K562 (cell line): Measurements from ENCODE around the gene VILL. TPM values are rescaled to one million over a fixed set of nuclear protein-coding genes. Genes with fewer than 3 reads are reported as not detected.

Experiments used
- ATAC-seq: fragments of 200-7000 bp; cut with Tn5 transposase; 3 replicates; pipeline ENCODE4 v1.9.1; 2020; ENCODE audit warnings: moderate library complexity
- BruUV-seq: library from RNA; stranded (reverse); fragments of 400-500 nt; replicated peaks from 2 replicates; lab custom pipeline; 2021; lab: Mats Ljungman, UMichigan
- CTCF ChIA-PET: fragments of 300-600 bp; formaldehyde crosslinking; extraction: SDS; loops from one replicate; lab custom pipeline; 2021; ENCODE audit warnings: low intra/inter-chr PET ratio; lab: Yijun Ruan, JAX
- POLR2A ChIA-PET: fragments of 300-600, 350-650 bp; sonication (Branson Sonifier 250); formaldehyde crosslinking; extraction: SDS; loops from one replicate; lab custom pipeline; 2021; ENCODE audit warnings: antibody characterized with exemption, inconsistent platforms; lab: Yijun Ruan, JAX
- DNase-seq, 4 experiments: peaks; one replicate each; pipeline versions ENCODE4 v3.0.0 to v3.0.0-alpha.2; 2011 to 2018; ENCODE audit warnings: low spot score in 3 of 4, mixed read lengths in 3 of 4; ENCODE audit errors: extremely low read depth in 1 of 4
- FAIRE-seq: peaks from 2 replicates; lab custom pipeline; 2011; peaks lifted over from hg19 to GRCh38; lab: Jason Lieb, UNC
- H2AFZ ChIP-seq: 2 replicates; pipeline ENCODE4 v1.6.0; 2011; ENCODE audit warnings: low read depth, low read length, control low read depth, inconsistent platforms
- H3K27ac ChIP-seq: fragments of 200-600 bp; 3 replicates; pipeline ENCODE4 v1.8.0; 2011; ENCODE audit warnings: low read depth, mild to moderate bottlenecking, control low read depth, inconsistent platforms, low read length, moderate library complexity, mixed read lengths; ENCODE audit errors: extremely low read depth
- H3K27me3 ChIP-seq, 2 experiments: fragments of 300-600 bp in 1 of 2; 2 replicates in 1 of 2; 3 replicates in 1 of 2; pipeline versions ENCODE4 v1.6.0 to v1.8.0; 2011; ENCODE audit warnings: inconsistent platforms in 2 of 2, low read length in 2 of 2, mild to moderate bottlenecking in 1 of 2, mixed read lengths in 1 of 2, moderate library complexity in 1 of 2; ENCODE audit not compliant: control insufficient read depth in 2 of 2, insufficient read depth in 2 of 2
- H3K36me3 ChIP-seq: fragments of 300-600 bp; 3 replicates; pipeline ENCODE4 v1.8.0; 2011; ENCODE audit warnings: mild to moderate bottlenecking, low read length, inconsistent platforms; ENCODE audit not compliant: control insufficient read depth, insufficient read depth
- H3K4me1 ChIP-seq, 2 experiments: fragments of 200-600 bp in 1 of 2; replicated peaks in 1 of 2; 2 replicates in 1 of 2; 3 replicates in 1 of 2; pipeline versions ENCODE4 v1.5.1 to v1.8.0; 2011; ENCODE audit warnings: inconsistent platforms in 2 of 2, low read length in 2 of 2, mild to moderate bottlenecking in 1 of 2, mixed read lengths in 1 of 2, moderate library complexity in 1 of 2; ENCODE audit not compliant: control insufficient read depth in 2 of 2, insufficient read depth in 2 of 2
- H3K4me2 ChIP-seq: 2 replicates; pipeline ENCODE4 v1.6.1; 2011; ENCODE audit warnings: low read length, control low read depth, inconsistent platforms, mixed read lengths; ENCODE audit not compliant: insufficient read depth
- H3K4me3 ChIP-seq: fragments of 200-600 bp; sonication (generic), shearing (Covaris generic); 2 replicates; pipeline ENCODE4 v1.5.1; 2016; ENCODE audit warnings: control low read depth, inconsistent platforms
- H3K79me2 ChIP-seq: fragments of 200-600 bp; 3 replicates; pipeline ENCODE4 v1.8.0; 2011; ENCODE audit warnings: low read length, inconsistent platforms; ENCODE audit not compliant: control insufficient read depth, insufficient read depth
- H3K9ac ChIP-seq, 2 experiments: 2 replicates each; pipeline versions ENCODE4 v1.6.0 to v1.6.1; 2011; ENCODE audit warnings: low read depth in 2 of 2, low read length in 2 of 2, control low read depth in 1 of 2, inconsistent platforms in 1 of 2, mild to moderate bottlenecking in 1 of 2, mixed read lengths in 1 of 2; ENCODE audit not compliant: insufficient read depth in 1 of 2
- H3K9me1 ChIP-seq: one replicate; pipeline ENCODE4 v1.6.0; 2011; ENCODE audit warnings: inconsistent platforms, mild to moderate bottlenecking, low read length, moderate library complexity; ENCODE audit not compliant: control insufficient read depth, insufficient read depth
- H3K9me3 ChIP-seq: replicated peaks from 2 replicates; pipeline ENCODE4 v1.5.1; 2011; ENCODE audit warnings: low read depth, low read length, inconsistent platforms; ENCODE audit not compliant: control insufficient read depth, insufficient read depth
- H4K20me1 ChIP-seq: replicated peaks from 2 replicates; pipeline ENCODE4 v1.6.1; 2011; ENCODE audit warnings: low read length, inconsistent platforms, mixed read lengths; ENCODE audit not compliant: control insufficient read depth, insufficient read depth
- CBFB ChIP-seq: sonication (generic); formaldehyde crosslinking; IDR thresholded peaks from 2 replicates; pipeline ENCODE4 v1.4.0; 2020; ENCODE audit warnings: mild to moderate bottlenecking, missing genetic modification reagents
- JUN ChIP-seq, 2 experiments: sonication (generic) in 1 of 2; formaldehyde crosslinking in 1 of 2; IDR thresholded peaks; 2 replicates each; pipeline versions ENCODE4 v1.6.1 to v1.8.0; 2012 to 2022; ENCODE audit warnings: borderline replicate concordance in 2 of 2, mild to moderate bottlenecking in 2 of 2, improper control_type of control experiment in 1 of 2, low read depth in 1 of 2, low read length in 1 of 2, missing genetic modification reagents in 1 of 2
- PML ChIP-seq: IDR thresholded peaks from 2 replicates; pipeline ENCODE4 v1.6.1; 2012; ENCODE audit warnings: low read length, inconsistent platforms
- WGBS: fragments of 100-300 bp; shearing (Covaris generic); methylation state at CpG from one replicate; pipeline ENCODE4 v1.1.6; 2016; ENCODE audit warnings: low coverage, mixed read lengths; ENCODE audit not compliant: insufficient coverage; ENCODE audit errors: missing lambda C conversion rate; 5-methylcytosine and 5-hydroxymethylcytosine counted together
- in situ Hi-C: fragments of 300-500 bp; cut with MboI; formaldehyde crosslinking; loops from 4 replicates; pipeline ENCODE4 v1.15.0; 2018; ENCODE audit warnings: inconsistent platforms, mixed read lengths
- intact Hi-C: fragments of 100-400 bp; cut with micrococcal nuclease; formaldehyde crosslinking; loops from 2 replicates; pipeline ENCODE4 v1.14.2; 2022
- polyA plus RNA-seq, 8 experiments: library from polyadenylated mRNA; depleted of rRNA in 4 of 8; stranded (reverse) in 5 of 8; unstranded in 3 of 8; fragments of >200 nt; fragmentation: Nextera tagmentation in 2 of 8; fragmentation: Illumina TruSeq in 1 of 8; extraction: Ambion mirVana in 2 of 8; extraction: Trizol in 1 of 8; gene quantifications; 2 replicates each; pipeline versions ENCODE4 v1.2.1 to v1.2.3, GENCODE V29; 2011 to 2014; ENCODE audit warnings: inconsistent platforms in 1 of 8, missing spikeins in 1 of 8
- total RNA-seq, 7 experiments: library from RNA; depleted of rRNA in 6 of 7; stranded (reverse); fragments of >200 nt in 6 of 7; fragmentation: Illumina TruSeq in 2 of 7; extraction: Trizol in 2 of 7; gene quantifications; 2 replicates each; pipeline versions ENCODE4 v1.2.1 to v1.2.3, GENCODE V29; 2011 to 2021; ENCODE audit warnings: low replicate concordance in 1 of 7

Gene VILL
- total and polyA plus RNA-seq, 9 of the 15 experiments (the other 6 are each of a cell fraction or from before 2014, with no cell fraction given): 0.11 to 16.0 (median 8.8) TPM

- no peak for FAIRE-seq
- ATAC-seq: no peak
- Histone ChIP-seq H3K27me3 (no peaks in the 10 kb centered on the region), H3K4me2 (no peak overlapping the region; the same call in 1 of the 2 replicates), H3K27ac (peak overlapping the region; percentile 8; the same call in 2 of the 3 replicates), H3K36me3 (peaks cover 57% of the 10 kb centered on the region), H2AFZ (0 out of 2 replicates have a peak overlapping the region, but pooled peaks have one; percentile 71), H4K20me1 (no peaks in the 10 kb centered on the region), H3K9ac (peak overlapping the region in 1 of 2 experiments; percentile 67; a peak in 2 of 4 replicates), H3K4me3 (no peak overlapping the region), H3K9me1 (peaks cover 5% of the 10 kb centered on the region), H3K79me2 (peaks cover 22% of the 10 kb centered on the region), H3K9me3 (no peaks in the 10 kb centered on the region), H3K4me1 (peaks cover 56% of the 10 kb centered on the region in 2 experiments)
- no peak for DNase-seq
- POLR2A ChIA-PET: interaction anchor here (0.6 to 1.4 kb wide), 6 partner anchors 9 to 124 kb away, joined by 3 to 7 read pairs (median 5); no protein-coding TSS in a partner anchor
- in situ Hi-C loops (no loop called here), intact Hi-C loops (no loop called here)
- TF ChIP-seq PML (no peak), CBFB (CRISPR knock-in tag) (0 out of 2 replicates have a peak, but pooled peaks have one; percentile 14), JUN (IDR thresholded peaks at IDR 0.05; ENCODE audit: borderline replicate concordance, low read depth, low read length) (no peak), JUN (CRISPR knock-in tag; IDR thresholded peaks at IDR 0.05; ENCODE audit: borderline replicate concordance) (0 out of 2 replicates have a peak, but pooled peaks have one; percentile 66)
- 83% methylated on average over 9 of the region's 10 CpGs for WGBS
- CTCF ChIA-PET: interaction anchor here (1.2 to 2.4 kb wide), 2 partner anchors 15 to 23 kb away, joined by 4 to 16 read pairs; no protein-coding TSS in a partner anchor
- BruUV-seq: no TSS peak
These were observed 6.8 kb downstream of the VILL start for GRCh38 chr3:37997342-37997741.
